Upper lobe of left lung (tissue), 6 donors: ENCODE results near the gene PIKFYVE. TPM values are rescaled to one million over a fixed set of nuclear protein-coding genes. Genes with fewer than 3 reads are reported as not detected.

Experiments used
- ATAC-seq, 2 donors: fragments of 200-7000 bp; cut with Tn5 transposase; one replicate each; pipeline ENCODE4 v1.9.1; 2022; ENCODE audit warnings: mild to moderate bottlenecking in 2 of 2, moderate library complexity in 2 of 2; ENCODE audit not compliant: low FRiP score in 2 of 2
- DNase-seq, 2 donors: peaks; one replicate each; pipeline ENCODE4 v3.0.0-alpha.2; 2019 to 2020
- H3K27ac ChIP-seq, 4 donors: fragments of 200-600 bp; sonication (generic); one replicate each; pipeline ENCODE4 v1.5.1; 2016 to 2019
- H3K27me3 ChIP-seq, 4 donors: fragments of 200-600 bp; sonication (generic); one replicate each; pipeline ENCODE4 v1.5.1; 2017 to 2019
- H3K36me3 ChIP-seq, 4 donors: fragments of 200-600 bp; sonication (generic); one replicate each; pipeline ENCODE4 v1.5.1; 2016 to 2019
- H3K4me1 ChIP-seq, 4 donors: fragments of 200-600 bp; sonication (generic); one replicate each; pipeline ENCODE4 v1.5.1; 2018 to 2019
- H3K4me3 ChIP-seq, 4 donors: fragments of 200-600 bp; sonication (generic); one replicate each; pipeline ENCODE4 v1.5.1; 2017 to 2019; ENCODE audit warnings: mild to moderate bottlenecking in 2 of 4, moderate library complexity in 1 of 4
- H3K9me3 ChIP-seq, 4 donors: fragments of 200-600 bp; sonication (generic); one replicate each; pipeline ENCODE4 v1.5.1; 2018 to 2019
- CTCF ChIP-seq, 6 experiments: fragments of 450-650 bp in 4 of 6; fragments of 200-600 bp in 2 of 6; sonication (generic) in 2 of 6; IDR thresholded peaks; one replicate each; pipeline ENCODE4 v1.5.1; 2016 to 2019; ENCODE audit warnings: antibody characterized with exemption in 6 of 6
- EP300 ChIP-seq, 4 donors: sonication (generic); formaldehyde crosslinking; IDR thresholded peaks; one replicate each; pipeline ENCODE4 v1.5.1; 2017; ENCODE audit warnings: antibody characterized with exemption in 4 of 4, control low read depth in 2 of 4
- POLR2A ChIP-seq, 4 donors: fragments of 450-650 bp; IDR thresholded peaks; one replicate each; pipeline ENCODE4 v1.5.1; 2016 to 2017; ENCODE audit warnings: antibody characterized with exemption in 4 of 4, mild to moderate bottlenecking in 2 of 4
- POLR2AphosphoS5 ChIP-seq, 2 donors: sonication (generic); formaldehyde crosslinking; IDR thresholded peaks; one replicate each; pipeline ENCODE4 v1.5.1; 2017; ENCODE audit warnings: antibody characterized with exemption in 2 of 2
- WGBS, 2 donors: methylation state at CpG; one replicate each; pipeline ENCODE4 v1.1.5; 2017 to 2018; 5-methylcytosine and 5-hydroxymethylcytosine counted together
- total RNA-seq, 6 donors: library from RNA; depleted of rRNA in 4 of 6; stranded (reverse); fragments of >200 nt in 4 of 6; gene quantifications; one replicate each; pipeline versions ENCODE4 v1.1.0 to v1.2.1, GENCODE V29; 2016 to 2021
- donor health status: DM: no; HTN: no; CAD: no; lungs with moderate emphysema.
- donor health status: DM: no; HTN: yes; CAD: no; lungs with severe emphysema.

Gene PIKFYVE
- total RNA-seq, 6 donors from 2014 or later = 20.1 to 48.2 (median 25.1) TPM

GRCh38 chr2:208279236-208279635 is 13.2 kb downstream of the PIKFYVE start:
- H3K36me3 ChIP-seq = peaks cover 17 to 97% (median 42%) of the 10 kb centered on the region in 4 donors
- no peaks in the 10 kb centered on the region for H3K4me1 ChIP-seq
- ATAC-seq (no peak), DNase-seq (no peak)
- no peaks in the 10 kb centered on the region for H3K27me3 ChIP-seq
- 92 to 98% methylated on average over 2 of the region's 2 CpGs for WGBS, 2 donors
- H3K27ac ChIP-seq = no peak overlapping the region
- no peaks in the 10 kb centered on the region for H3K9me3 ChIP-seq
- TF ChIP-seq POLR2AphosphoS5 (IDR thresholded peaks at IDR 0.05) (no peak), CTCF (IDR thresholded peaks at IDR 0.05) (no peak), POLR2A (IDR thresholded peaks at IDR 0.05) (no peak), EP300 (IDR thresholded peaks at IDR 0.05) (no peak)
- H3K4me3 ChIP-seq = no peak overlapping the region

- Histone ChIP-seq H3K27ac (no peak overlapping the region), H3K36me3 (peaks cover 17 to 96% (median 37%) of the 10 kb centered on the region in 4 donors), H3K4me3 (no peak overlapping the region), H3K27me3 (no peaks in the 10 kb centered on the region), H3K9me3 (no peaks in the 10 kb centered on the region), H3K4me1 (no peaks in the 10 kb centered on the region)
- ATAC-seq (no peak), DNase-seq (no peak)
- TF ChIP-seq EP300 (IDR thresholded peaks at IDR 0.05) (no peak), POLR2AphosphoS5 (IDR thresholded peaks at IDR 0.05) (no peak), POLR2A (IDR thresholded peaks at IDR 0.05) (no peak), CTCF (IDR thresholded peaks at IDR 0.05) (no peak)
- WGBS, 2 donors = 85 to 92% methylated on average over 2 of the region's 2 CpGs
Observed at GRCh38 chr2:208280234-208280633, 14.2 kb downstream of the PIKFYVE start.

- no peak for TF ChIP-seq POLR2A (IDR thresholded peaks at IDR 0.05)
- no peak for TF ChIP-seq EP300 (IDR thresholded peaks at IDR 0.05)
- TF ChIP-seq POLR2AphosphoS5 (IDR thresholded peaks at IDR 0.05) = no peak
- TF ChIP-seq CTCF (IDR thresholded peaks at IDR 0.05) = no peak
- H3K27ac ChIP-seq = no peak overlapping the region
- ATAC-seq (no peak), DNase-seq (no peak)
- no peak overlapping the region for H3K4me3 ChIP-seq
- peaks cover 17 to 96% (median 37%) of the 10 kb centered on the region in 4 donors for H3K36me3 ChIP-seq
- H3K9me3 ChIP-seq = no peaks in the 10 kb centered on the region
- no peaks in the 10 kb centered on the region for H3K27me3 ChIP-seq
- H3K4me1 ChIP-seq = peaks cover 0 to 6% (median 1%) of the 10 kb centered on the region in 4 donors
- 65 to 73% methylated on average over 3 of the region's 3 CpGs for WGBS, 2 donors
Observed at GRCh38 chr2:208280933-208281332, 14.9 kb downstream of the PIKFYVE start.

- no peak for DNase-seq
- no peak for ATAC-seq
- H3K4me1 ChIP-seq = peaks cover 0 to 8% (median 1%) of the 10 kb centered on the region in 4 donors
- H3K27ac ChIP-seq = no peak overlapping the region
- 66 to 83% methylated on average over 4 of the region's 4 CpGs for WGBS, 2 donors
- H3K27me3 ChIP-seq = no peaks in the 10 kb centered on the region
- TF ChIP-seq CTCF (IDR thresholded peaks at IDR 0.05) (no peak), POLR2A (IDR thresholded peaks at IDR 0.05) (no peak), EP300 (IDR thresholded peaks at IDR 0.05) (no peak), POLR2AphosphoS5 (IDR thresholded peaks at IDR 0.05) (no peak)
- peaks cover 9 to 95% (median 49%) of the 10 kb centered on the region in 4 donors for H3K36me3 ChIP-seq
- no peak overlapping the region for H3K4me3 ChIP-seq
- H3K9me3 ChIP-seq = no peaks in the 10 kb centered on the region
Observed at GRCh38 chr2:208285853-208286252, 19.8 kb downstream of the PIKFYVE start.

- no peaks in the 10 kb centered on the region for H3K9me3 ChIP-seq
- WGBS, 2 donors = 75 to 82% methylated on average over 4 of the region's 4 CpGs
- no peak overlapping the region for H3K4me3 ChIP-seq
- H3K27me3 ChIP-seq = no peaks in the 10 kb centered on the region
- TF ChIP-seq CTCF (IDR thresholded peaks at IDR 0.05) (no peak), POLR2A (IDR thresholded peaks at IDR 0.05) (no peak), EP300 (IDR thresholded peaks at IDR 0.05) (no peak), POLR2AphosphoS5 (IDR thresholded peaks at IDR 0.05) (no peak)
- peaks cover 11 to 59% (median 26%) of the 10 kb centered on the region in 4 donors for H3K36me3 ChIP-seq
- no peaks in the 10 kb centered on the region for H3K4me1 ChIP-seq
- no peak overlapping the region for H3K27ac ChIP-seq
- ATAC-seq = no peak
- no peak for DNase-seq
Observed at GRCh38 chr2:208294482-208295024, 28.5 kb downstream of the PIKFYVE start.
